HCT116 (cell line): Measurements from ENCODE around the gene FAM53B.

ENCODE experiments used
- ATF3 ChIP-seq: IDR thresholded peaks from 2 replicates; pipeline ENCODE4 v1.6.1; 2012
- CTCF ChIP-seq, 3 experiments: fragments of 200-600 bp in 1 of 3; sonication (generic) in 1 of 3; IDR thresholded peaks in 2 of 3; conservative IDR thresholded peaks in 1 of 3; 2 replicates each; pipeline ENCODE4 v1.5.1; 2012 to 2017; ENCODE audit warnings: low read depth in 2 of 3, low read length in 2 of 3, antibody characterized with exemption in 1 of 3, borderline replicate concordance in 1 of 3, control low read depth in 1 of 3, mild to moderate bottlenecking in 1 of 3, mixed read lengths in 1 of 3, mixed run types in 1 of 3, moderate library complexity in 1 of 3; ENCODE audit not compliant: insufficient read depth in 1 of 3
- EZH2 ChIP-seq: fragments of 200-600 bp; sonication (generic); IDR thresholded peaks from 2 replicates; pipeline ENCODE4 v1.6.1; 2017; ENCODE audit warnings: antibody characterized with exemption, mixed run types
- EZH2phosphoT487 ChIP-seq: fragments of 200-600 bp; IDR thresholded peaks from 2 replicates; pipeline ENCODE4 v1.6.1; 2018; ENCODE audit warnings: antibody characterized with exemption, borderline replicate concordance
- JUND ChIP-seq: IDR thresholded peaks from 2 replicates; pipeline ENCODE4 v1.6.1; 2012
- POLR2A ChIP-seq: IDR thresholded peaks from 2 replicates; pipeline ENCODE4 v1.7.0; 2011; ENCODE audit warnings: borderline replicate concordance; ENCODE audit not compliant: insufficient read depth, insufficient read length; ENCODE audit errors: extremely low read depth
- REST ChIP-seq: IDR thresholded peaks from 2 replicates; pipeline ENCODE4 v1.6.1; 2012; ENCODE audit warnings: low read depth
- SP1 ChIP-seq: IDR thresholded peaks from 2 replicates; pipeline ENCODE4 v1.6.1; 2012; ENCODE audit warnings: low read depth
- SRF ChIP-seq: IDR thresholded peaks from 2 replicates; pipeline ENCODE4 v1.6.1; 2012; ENCODE audit warnings: low read depth

- TF ChIP-seq CTCF (IDR thresholded peaks at IDR 0.05 in 2 of 3, conservative IDR thresholded peaks at IDR 0.05 in 1 of 3; ENCODE audit: borderline replicate concordance in 1 of 3, insufficient read depth in 1 of 3, low read depth in 2 of 3, low read length in 2 of 3) (no peak), EZH2 (no peak), EZH2phosphoT487 (no peak), SP1 (no peak), POLR2A (no peak), SRF (no peak), REST (no peak), ATF3 (no peak), JUND (no peak)
These were observed 42.7 kb downstream of the FAM53B start for GRCh38 chr10:124701435-124701834.
